ENCODE data around the gene KANSL1L. TPM values are rescaled to one million over a fixed set of nuclear protein-coding genes. Genes with fewer than 3 reads are reported as not detected.

Gene KANSL1L
- total and polyA plus RNA-seq, 8 donors, result 6.2 to 32.3 (median 15.7) TPM

DNA sequence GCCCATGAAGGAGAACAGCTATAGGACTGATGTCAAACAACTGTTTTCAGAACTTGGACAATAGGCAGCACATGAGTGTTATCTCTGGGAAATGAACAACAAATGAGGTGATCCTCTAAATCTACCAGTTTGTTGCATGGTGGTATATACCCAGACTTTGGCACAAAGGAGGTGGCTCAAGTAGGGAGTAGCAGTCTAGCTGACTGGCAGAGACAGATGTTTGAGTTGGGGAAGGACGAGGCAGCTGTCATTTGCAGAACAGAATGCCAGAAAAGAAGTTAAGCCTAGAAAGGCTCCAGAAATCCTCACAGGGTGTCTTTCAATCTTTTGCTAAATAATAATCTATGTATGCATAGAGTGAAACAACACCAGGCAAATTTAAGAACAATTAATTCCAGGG lies 121.4 kb downstream of the KANSL1L start:
- no peak overlapping the region for H3K4me3 ChIP-seq
- FAIRE-seq, result no peak
- 79 to 87% methylated on average over 1 of the region's 1 CpG for WGBS, 2 donors
- no peak for DNase-seq
- H3K9me3 ChIP-seq, result no peaks in the 10 kb centered on the region
- intact Hi-C loops (cut with DNase I), result no loop called here
- H3K27me3 ChIP-seq, result no peaks in the 10 kb centered on the region
- no peak overlapping the region for H3K27ac ChIP-seq
- peaks cover 0 to 3% (median 0%) of the 10 kb centered on the region in 3 donors for H3K36me3 ChIP-seq
- no peak for ATAC-seq
- TF ChIP-seq, protein P1, sequence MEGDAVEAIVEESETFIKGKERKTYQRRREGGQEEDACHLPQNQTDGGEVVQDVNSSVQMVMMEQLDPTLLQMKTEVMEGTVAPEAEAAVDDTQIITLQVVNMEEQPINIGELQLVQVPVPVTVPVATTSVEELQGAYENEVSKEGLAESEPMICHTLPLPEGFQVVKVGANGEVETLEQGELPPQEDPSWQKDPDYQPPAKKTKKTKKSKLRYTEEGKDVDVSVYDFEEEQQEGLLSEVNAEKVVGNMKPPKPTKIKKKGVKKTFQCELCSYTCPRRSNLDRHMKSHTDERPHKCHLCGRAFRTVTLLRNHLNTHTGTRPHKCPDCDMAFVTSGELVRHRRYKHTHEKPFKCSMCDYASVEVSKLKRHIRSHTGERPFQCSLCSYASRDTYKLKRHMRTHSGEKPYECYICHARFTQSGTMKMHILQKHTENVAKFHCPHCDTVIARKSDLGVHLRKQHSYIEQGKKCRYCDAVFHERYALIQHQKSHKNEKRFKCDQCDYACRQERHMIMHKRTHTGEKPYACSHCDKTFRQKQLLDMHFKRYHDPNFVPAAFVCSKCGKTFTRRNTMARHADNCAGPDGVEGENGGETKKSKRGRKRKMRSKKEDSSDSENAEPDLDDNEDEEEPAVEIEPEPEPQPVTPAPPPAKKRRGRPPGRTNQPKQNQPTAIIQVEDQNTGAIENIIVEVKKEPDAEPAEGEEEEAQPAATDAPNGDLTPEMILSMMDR (IDR thresholded peaks at IDR 0.05), result no peak
- no peaks in the 10 kb centered on the region for H3K4me1 ChIP-seq

DNA sequence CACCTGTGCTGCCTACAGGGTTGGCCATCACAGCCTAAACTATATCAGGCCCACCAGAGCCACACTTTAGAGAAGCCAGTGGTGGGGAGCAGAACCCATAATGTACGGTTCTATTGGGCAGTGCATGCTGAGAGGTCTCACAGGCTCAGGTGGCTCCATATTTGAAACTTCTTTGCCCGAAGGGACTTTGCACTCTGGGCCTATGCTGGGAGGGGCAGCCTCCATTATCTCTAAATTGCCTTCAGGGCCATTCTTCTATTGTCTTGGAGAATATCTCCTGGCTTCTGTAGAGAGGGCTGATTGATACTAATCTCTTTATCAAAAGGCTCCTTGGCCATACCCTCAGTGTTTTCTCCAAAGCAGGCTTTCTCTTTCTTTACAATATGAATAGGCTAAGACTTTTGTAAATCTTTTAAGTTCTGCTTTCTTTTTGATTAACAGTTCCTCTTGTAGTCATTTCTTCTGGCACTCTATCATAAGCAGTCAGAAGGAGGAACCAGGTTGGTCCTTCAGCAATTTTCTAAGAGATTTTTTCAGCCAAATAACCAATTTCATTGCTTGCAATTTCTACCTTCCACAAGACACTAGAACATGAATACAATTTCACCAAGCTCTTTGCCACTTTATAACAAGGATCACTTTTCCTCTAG lies 124.2 kb downstream of the KANSL1L start:
- Histone ChIP-seq H3K36me3 (peaks cover 0 to 7% (median 0%) of the 10 kb centered on the region in 3 donors), H3K4me3 (no peak overlapping the region), H3K27me3 (no peaks in the 10 kb centered on the region), H3K9me3 (no peaks in the 10 kb centered on the region), H3K27ac (no peak overlapping the region), H3K4me1 (no peaks in the 10 kb centered on the region)
- intact Hi-C loops (cut with DNase I), result no loop called here
- FAIRE-seq, result no peak
- TF ChIP-seq, protein P1 (IDR thresholded peaks at IDR 0.05), result no peak
- DNase-seq, result no peak
- ATAC-seq, result no peak
- WGBS, 2 donors, result 93 to 100% methylated on average over 2 of the region's 2 CpGs

DNA sequence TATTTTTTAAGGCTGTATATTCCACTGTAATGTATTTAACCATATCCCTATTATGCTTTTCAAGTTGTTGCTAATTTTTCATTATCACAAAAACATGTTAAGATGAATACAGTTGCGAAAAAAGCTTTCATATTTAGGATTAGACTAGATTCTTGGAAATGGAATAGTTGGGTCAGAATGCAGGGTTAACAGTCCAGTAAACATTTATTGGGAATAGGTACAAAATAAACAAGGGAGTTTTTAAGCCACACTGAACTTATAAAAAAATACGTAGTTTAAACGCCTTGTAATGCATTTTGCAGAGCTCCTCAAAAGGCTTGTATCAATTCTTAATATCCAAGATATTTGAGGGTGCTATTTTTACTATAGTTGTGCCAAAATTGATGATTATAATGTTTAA lies 133.1 kb downstream of the KANSL1L start:
- no peaks in the 10 kb centered on the region for H3K27me3 ChIP-seq
- no peak for FAIRE-seq
- no peak for DNase-seq
- WGBS, 2 donors, result 61 to 64% methylated on average over 3 of the region's 3 CpGs
- TF ChIP-seq, protein P1 (IDR thresholded peaks at IDR 0.05), result no peak
- no peaks in the 10 kb centered on the region for H3K36me3 ChIP-seq
- no peak for ATAC-seq
- no peak overlapping the region for H3K4me3 ChIP-seq
- H3K9me3 ChIP-seq, result no peaks in the 10 kb centered on the region
- no peaks in the 10 kb centered on the region for H3K4me1 ChIP-seq
- intact Hi-C loops (cut with DNase I), result no loop called here
- H3K27ac ChIP-seq, result no peak overlapping the region

DNA sequence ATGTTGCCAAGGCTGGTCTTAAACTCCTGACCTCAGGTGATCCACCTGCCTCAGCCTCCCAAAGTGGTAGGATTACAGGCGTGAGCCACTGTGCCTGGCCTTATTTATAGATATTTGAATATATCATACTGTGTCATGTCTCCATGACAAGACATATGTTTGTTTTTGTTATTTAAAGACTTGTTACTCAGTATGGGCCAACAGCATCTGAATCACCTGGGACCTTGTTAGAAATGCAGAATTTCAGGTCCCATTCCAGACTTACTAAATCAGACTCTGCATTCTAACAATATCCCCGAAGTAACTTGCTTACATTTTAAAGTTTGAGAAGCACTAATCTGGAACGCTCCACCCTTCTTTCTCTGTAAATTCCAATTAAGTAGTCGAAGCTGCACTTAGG lies 135.5 kb downstream of the KANSL1L start:
- Histone ChIP-seq H3K27ac (no peak overlapping the region), H3K36me3 (no peaks in the 10 kb centered on the region), H3K4me1 (no peaks in the 10 kb centered on the region), H3K4me3 (no peak overlapping the region), H3K27me3 (no peaks in the 10 kb centered on the region), H3K9me3 (no peaks in the 10 kb centered on the region)
- ATAC-seq (no peak), DNase-seq (no peak), FAIRE-seq (no peak)
- WGBS, 2 donors, result 93 to 100% methylated on average over 4 of the region's 4 CpGs
- intact Hi-C loops (cut with DNase I), result no loop called here
- TF ChIP-seq, protein P1 (IDR thresholded peaks at IDR 0.05), result no peak

DNA sequence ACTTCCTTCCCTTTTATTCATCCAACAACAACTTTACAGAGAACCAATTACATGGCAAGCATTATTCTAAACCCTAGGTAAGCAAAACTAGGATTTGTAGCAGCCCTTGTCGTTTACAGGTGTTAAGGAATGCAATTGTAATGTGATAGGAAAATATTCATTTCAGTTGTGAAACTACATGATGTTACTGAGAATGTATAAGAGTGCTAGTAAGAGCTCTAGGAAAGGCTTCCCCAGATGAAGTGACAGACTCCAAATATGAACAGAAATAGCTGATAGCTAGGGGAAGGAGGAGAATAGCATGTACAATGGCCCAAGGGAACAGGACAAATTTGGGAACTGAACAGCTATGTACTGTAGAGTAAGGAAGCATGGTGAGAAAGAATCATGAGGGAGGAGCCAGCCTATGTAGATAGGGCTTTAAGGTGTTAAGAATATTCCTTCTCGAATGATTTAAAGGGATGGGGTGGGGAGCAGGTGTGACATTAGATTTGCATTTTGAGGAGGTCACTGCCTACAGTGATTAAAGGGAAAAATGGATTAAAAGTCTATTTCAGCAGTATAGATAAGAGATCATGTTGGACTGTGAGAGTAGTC lies 137.0 kb downstream of the KANSL1L start:
- no peak for DNase-seq
- Histone ChIP-seq H3K9me3 (no peaks in the 10 kb centered on the region), H3K27ac (no peak overlapping the region), H3K27me3 (no peaks in the 10 kb centered on the region), H3K4me1 (no peaks in the 10 kb centered on the region), H3K4me3 (no peak overlapping the region), H3K36me3 (no peaks in the 10 kb centered on the region)
- ATAC-seq, result no peak
- 61 to 68% methylated on average over 2 of the region's 2 CpGs for WGBS, 2 donors
- no peak for FAIRE-seq
- TF ChIP-seq, protein P1 (IDR thresholded peaks at IDR 0.05), result no peak
- intact Hi-C loops (cut with DNase I), result no loop called here
